HEK293 (cell line): ENCODE data around the gene CRIP1.
A peak's percentile ranks its signal among the peaks of the same experiment; 100 is the strongest.

Experiments
- CTCF ChIA-PET: fragments of 350-600 bp; formaldehyde crosslinking; extraction: SDS; loops from one replicate; lab custom pipeline; 2021; ENCODE audit warnings: antibody characterized with exemption; lab: Yijun Ruan, JAX
- POLR2A ChIA-PET: fragments of 300-600 bp; formaldehyde crosslinking; extraction: SDS; loops from one replicate; lab custom pipeline; 2020; ENCODE audit warnings: antibody characterized with exemption, inconsistent platforms; lab: Yijun Ruan, JAX
- H3K27ac ChIP-seq: fragments of 200-500 bp; sonication (Bioruptor generic); 2 replicates; pipeline ENCODE4 v1.5.1; 2014; ENCODE audit warnings: low read depth, low read length, control low read depth, inconsistent platforms; ENCODE audit errors: extremely low read depth
- H3K36me3 ChIP-seq, 2 experiments: fragments of 200-500 bp in 1 of 2; sonication (Bioruptor generic) in 1 of 2; 1 replicate in 1 of 2; 2 replicates in 1 of 2; pipeline ENCODE4 v1.5.1; 2014 to 2017; ENCODE audit warnings: inconsistent platforms in 2 of 2, low read length in 2 of 2; ENCODE audit not compliant: control insufficient read depth in 2 of 2, insufficient read depth in 1 of 2
- H3K4me1 ChIP-seq: fragments of 200-500 bp; sonication (Bioruptor generic); 2 replicates; pipeline ENCODE4 v1.5.1; 2014; ENCODE audit warnings: mild to moderate bottlenecking, low read length, inconsistent platforms; ENCODE audit not compliant: control insufficient read depth, insufficient read depth
- H3K4me3 ChIP-seq: 2 replicates; pipeline ENCODE4 v1.5.1; 2011; ENCODE audit warnings: low read depth, mild to moderate bottlenecking, control low read depth, low read length, moderate library complexity
- H3K9me3 ChIP-seq: fragments of 200-500 bp; sonication (Bioruptor generic); 2 replicates; pipeline ENCODE4 v1.5.1; 2014; ENCODE audit warnings: low read depth, low read length, inconsistent platforms; ENCODE audit not compliant: control insufficient read depth, insufficient read depth
- GLIS1 ChIP-seq: fragments of 450-650 bp; formaldehyde crosslinking; IDR thresholded peaks from 2 replicates; pipeline ENCODE4 v1.5.1; 2016; ENCODE audit warnings: missing biosample characterization, missing genetic modification characterization
- GLIS2 ChIP-seq: fragments of 450-650 bp; formaldehyde crosslinking; IDR thresholded peaks from 2 replicates; pipeline ENCODE4 v1.5.1; 2016; ENCODE audit warnings: missing biosample characterization, missing genetic modification characterization
- HOXC10 ChIP-seq: sonication (generic); formaldehyde crosslinking; IDR thresholded peaks from 2 replicates; pipeline ENCODE4 v1.8.1; 2023; ENCODE audit warnings: mild to moderate bottlenecking, missing genetic modification reagents
- INSM2 ChIP-seq: fragments of 450-650 bp; formaldehyde crosslinking; IDR thresholded peaks from 2 replicates; pipeline ENCODE4 v1.5.1; 2016; ENCODE audit warnings: missing biosample characterization, missing genetic modification characterization
- PRDM1 ChIP-seq: fragments of 450-650 bp; formaldehyde crosslinking; IDR thresholded peaks from 2 replicates; pipeline ENCODE4; 2016; ENCODE audit warnings: missing biosample characterization, missing genetic modification characterization
- WT1 ChIP-seq: fragments of 450-650 bp; formaldehyde crosslinking; IDR thresholded peaks from 2 replicates; pipeline ENCODE4 v1.5.1; 2016; ENCODE audit warnings: missing biosample characterization, missing genetic modification characterization
- ZBTB21 ChIP-seq: fragments of 450-650 bp; formaldehyde crosslinking; IDR thresholded peaks from 2 replicates; pipeline ENCODE4 v1.5.1; 2017; ENCODE audit warnings: missing biosample characterization, missing genetic modification characterization
- ZEB2 ChIP-seq: fragments of 450-650 bp; formaldehyde crosslinking; IDR thresholded peaks from 2 replicates; pipeline ENCODE4 v1.5.1; 2016; ENCODE audit warnings: missing biosample characterization, missing genetic modification characterization
- ZFP37 ChIP-seq: fragments of 450-650 bp; formaldehyde crosslinking; IDR thresholded peaks from 2 replicates; pipeline ENCODE4 v1.5.1; 2016; ENCODE audit warnings: missing biosample characterization, missing genetic modification characterization
- ZIC2 ChIP-seq: fragments of 450-650 bp; formaldehyde crosslinking; IDR thresholded peaks from 2 replicates; pipeline ENCODE4 v1.5.1; 2016; ENCODE audit warnings: missing biosample characterization, missing genetic modification characterization
- ZNF132 ChIP-seq: fragments of 450-650 bp; formaldehyde crosslinking; IDR thresholded peaks from 2 replicates; pipeline ENCODE4 v1.5.1; 2017; ENCODE audit warnings: missing biosample characterization, missing genetic modification characterization, borderline replicate concordance
- ZNF19 ChIP-seq: fragments of 450-650 bp; formaldehyde crosslinking; IDR thresholded peaks from 2 replicates; pipeline ENCODE4; 2016; ENCODE audit warnings: missing biosample characterization, missing genetic modification characterization, low read depth
- ZNF211 ChIP-seq: fragments of 450-650 bp; formaldehyde crosslinking; IDR thresholded peaks from 2 replicates; pipeline ENCODE4 v1.5.1; 2016; ENCODE audit warnings: low read depth, missing biosample characterization, missing genetic modification characterization
- ZNF354C ChIP-seq: fragments of 450-650 bp; formaldehyde crosslinking; IDR thresholded peaks from 2 replicates; pipeline ENCODE4 v1.5.1; 2016; ENCODE audit warnings: missing biosample characterization, missing genetic modification characterization, low read depth, borderline replicate concordance
- ZNF416 ChIP-seq: fragments of 450-650 bp; formaldehyde crosslinking; IDR thresholded peaks from 2 replicates; pipeline ENCODE4 v1.5.1; 2016; ENCODE audit warnings: missing biosample characterization, missing genetic modification characterization
- ZNF600 ChIP-seq: fragments of 450-650 bp; formaldehyde crosslinking; IDR thresholded peaks from 2 replicates; pipeline ENCODE4 v1.5.1; 2016; ENCODE audit warnings: missing biosample characterization, missing genetic modification characterization
- ZNF621 ChIP-seq: fragments of 450-650 bp; formaldehyde crosslinking; IDR thresholded peaks from 2 replicates; pipeline ENCODE4 v1.5.1; 2017; ENCODE audit warnings: missing biosample characterization, missing genetic modification characterization
- ZNF629 ChIP-seq: fragments of 450-650 bp; formaldehyde crosslinking; IDR thresholded peaks from 2 replicates; pipeline ENCODE4 v1.5.1; 2017; ENCODE audit warnings: missing biosample characterization, missing genetic modification characterization
- ZNF658 ChIP-seq: fragments of 450-650 bp; formaldehyde crosslinking; IDR thresholded peaks from 2 replicates; pipeline ENCODE4; 2016; ENCODE audit warnings: missing biosample characterization, missing genetic modification characterization
- ZNF677 ChIP-seq: fragments of 450-650 bp; IDR thresholded peaks from 2 replicates; pipeline ENCODE4 v1.5.0; 2018; ENCODE audit warnings: missing biosample characterization, mild to moderate bottlenecking, missing genetic modification characterization, moderate library complexity
- ZNF701 ChIP-seq: fragments of 450-650 bp; formaldehyde crosslinking; IDR thresholded peaks from 2 replicates; pipeline ENCODE4 v1.5.1; 2016; ENCODE audit warnings: missing biosample characterization, missing genetic modification characterization
- ZNF76 ChIP-seq: fragments of 450-650 bp; formaldehyde crosslinking; IDR thresholded peaks from 2 replicates; pipeline ENCODE4; 2016; ENCODE audit warnings: low read depth, missing biosample characterization, missing genetic modification characterization, borderline replicate concordance
- TF ChIP-seq, protein P1 (sequence below): fragments of 450-650 bp; formaldehyde crosslinking; IDR thresholded peaks from 2 replicates; pipeline ENCODE4 v1.5.1; 2016; ENCODE audit warnings: missing biosample characterization, missing genetic modification characterization

Gene CRIP1

GRCh38 chr14:105442125-105442524 is 44.6 kb upstream of the CRIP1 start:
- H3K36me3 ChIP-seq: peaks cover 0 to 70% of the 10 kb centered on the region in 2 experiments; a peak in 2 of 3 replicates
- H3K9me3 ChIP-seq: no peaks in the 10 kb centered on the region
- no peak for TF ChIP-seq ZFP37
- no peak for TF ChIP-seq ZBTB21 (tag by site-specific recombination)
- TF ChIP-seq ZNF677 (tag by site-specific recombination): no peak
- TF ChIP-seq, protein P1, sequence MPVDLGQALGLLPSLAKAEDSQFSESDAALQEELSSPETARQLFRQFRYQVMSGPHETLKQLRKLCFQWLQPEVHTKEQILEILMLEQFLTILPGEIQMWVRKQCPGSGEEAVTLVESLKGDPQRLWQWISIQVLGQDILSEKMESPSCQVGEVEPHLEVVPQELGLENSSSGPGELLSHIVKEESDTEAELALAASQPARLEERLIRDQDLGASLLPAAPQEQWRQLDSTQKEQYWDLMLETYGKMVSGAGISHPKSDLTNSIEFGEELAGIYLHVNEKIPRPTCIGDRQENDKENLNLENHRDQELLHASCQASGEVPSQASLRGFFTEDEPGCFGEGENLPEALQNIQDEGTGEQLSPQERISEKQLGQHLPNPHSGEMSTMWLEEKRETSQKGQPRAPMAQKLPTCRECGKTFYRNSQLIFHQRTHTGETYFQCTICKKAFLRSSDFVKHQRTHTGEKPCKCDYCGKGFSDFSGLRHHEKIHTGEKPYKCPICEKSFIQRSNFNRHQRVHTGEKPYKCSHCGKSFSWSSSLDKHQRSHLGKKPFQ (tag by site-specific recombination): no peak
- TF ChIP-seq WT1 (tag by site-specific recombination): no peak
- TF ChIP-seq INSM2: no peak
- no peak for TF ChIP-seq ZNF629 (tag by site-specific recombination)
- no peak for TF ChIP-seq ZEB2 (tag by site-specific recombination)
- TF ChIP-seq ZNF658 (tag by site-specific recombination): no peak
- no peak for TF ChIP-seq ZNF211
- TF ChIP-seq ZNF354C (tag by site-specific recombination): no peak
- no peak for TF ChIP-seq ZNF132 (tag by site-specific recombination)
- TF ChIP-seq ZNF19 (tag by site-specific recombination): no peak
- no peak for TF ChIP-seq ZNF76 (tag by site-specific recombination)
- no peak for TF ChIP-seq HOXC10
- TF ChIP-seq ZNF621 (tag by site-specific recombination): no peak
- 0 out of 2 replicates have a peak overlapping the region, but pooled peaks have one; percentile 9 for H3K27ac ChIP-seq
- ChIA-PET CTCF (interaction anchor here (0.7 kb wide), 2 partner anchors 34 to 38 kb away, joined by 3 read pairs; no protein-coding TSS in a partner anchor), POLR2A (no interaction called here)
- no peak overlapping the region for H3K4me3 ChIP-seq
- H3K4me1 ChIP-seq: no peaks in the 10 kb centered on the region

GRCh38 chr14:105442834-105443233 is 43.9 kb upstream of the CRIP1 start:
- no peak for TF ChIP-seq ZNF701
- peak; percentile 81 for TF ChIP-seq ZNF600 (tag by site-specific recombination)
- CTCF ChIA-PET: no interaction called here
- no peak overlapping the region for H3K27ac ChIP-seq
- POLR2A ChIA-PET: no interaction called here
- H3K9me3 ChIP-seq: no peaks in the 10 kb centered on the region
- no peak overlapping the region for H3K4me3 ChIP-seq
- peaks cover 0 to 64% of the 10 kb centered on the region in 2 experiments; a peak in 2 of 3 replicates for H3K36me3 ChIP-seq
- H3K4me1 ChIP-seq: no peaks in the 10 kb centered on the region

- no peak overlapping the region for H3K4me3 ChIP-seq
- peaks cover 0 to 54% of the 10 kb centered on the region in 2 experiments; a peak in 2 of 3 replicates for H3K36me3 ChIP-seq
- CTCF ChIA-PET: no interaction called here
- TF ChIP-seq GLIS1 (tag by site-specific recombination) (0 out of 2 replicates have a peak, but pooled peaks have one; percentile 28), GLIS2 (tag by site-specific recombination) (0 out of 2 replicates have a peak, but pooled peaks have one; percentile 28), PRDM1 (no peak), ZNF416 (no peak), ZIC2 (tag by site-specific recombination) (0 out of 2 replicates have a peak, but pooled peaks have one; percentile 26)
- no peak overlapping the region for H3K27ac ChIP-seq
- H3K9me3 ChIP-seq: no peaks in the 10 kb centered on the region
- POLR2A ChIA-PET: no interaction called here
- H3K4me1 ChIP-seq: no peaks in the 10 kb centered on the region
Measured at GRCh38 chr14:105444859-105445258, 41.8 kb upstream of the CRIP1 start.
